Measurements from ENCODE around the gene WDR93. TPM values are rescaled to one million over a fixed set of nuclear protein-coding genes. Genes with fewer than 3 reads are reported as not detected.
"Not testable (repeated sequence)": the region's sequence is repeated elsewhere in the genome, so short reads cannot be mapped to it uniquely, and the experiment has no call there.

Gene WDR93
- total RNA-seq, 1 donor from 2014 or later = not detected

DNA sequence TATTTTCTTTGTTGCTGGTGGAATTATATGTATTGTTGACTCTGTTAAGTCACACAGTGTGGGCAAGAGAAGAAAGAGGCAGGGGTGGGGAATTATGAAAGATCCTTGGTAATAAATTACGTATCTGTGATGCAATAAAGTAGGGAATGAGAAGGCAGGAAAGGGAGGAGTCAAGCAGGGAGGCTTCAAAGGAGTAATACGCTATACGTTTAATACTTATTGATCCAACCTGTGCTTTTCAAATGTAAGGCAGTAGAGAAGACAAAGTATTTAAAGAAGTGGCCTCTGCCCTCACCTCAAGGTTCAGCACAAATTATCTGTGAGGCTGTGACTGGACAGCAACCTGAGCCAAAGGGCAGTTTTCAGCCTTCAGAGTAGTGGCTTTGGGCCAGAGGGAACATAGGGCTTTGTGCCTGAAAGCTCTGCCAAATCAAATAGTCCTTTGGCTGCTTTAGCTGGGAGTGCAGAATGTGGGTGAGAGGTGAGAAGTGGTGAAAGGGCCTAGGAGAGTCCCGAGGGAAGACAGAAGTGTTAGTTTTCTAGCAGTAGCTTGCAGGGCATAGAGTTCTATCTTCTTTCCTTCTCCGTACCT, 10.2 kb upstream of the WDR93 start:
- H3K27ac ChIP-seq (replicated peaks) = peak overlapping the region; percentile 88
- no peaks in the 10 kb centered on the region for H3K9me3 ChIP-seq (replicated peaks)
- no peaks in the 10 kb centered on the region for H3K27me3 ChIP-seq (ENCODE audit: low read depth)
- H3K4me1 ChIP-seq = peaks cover 45% of the 10 kb centered on the region
- peaks cover 6% of the 10 kb centered on the region for H3K36me3 ChIP-seq
- intact Hi-C loops (cut with micrococcal nuclease) = no loop called here
- H3K4me3 ChIP-seq = no peak overlapping the region
- TF ChIP-seq CTCF (IDR thresholded peaks at IDR 0.05; ENCODE audit: borderline replicate concordance) = no peak
- peak; percentile 42 for DNase-seq

DNA sequence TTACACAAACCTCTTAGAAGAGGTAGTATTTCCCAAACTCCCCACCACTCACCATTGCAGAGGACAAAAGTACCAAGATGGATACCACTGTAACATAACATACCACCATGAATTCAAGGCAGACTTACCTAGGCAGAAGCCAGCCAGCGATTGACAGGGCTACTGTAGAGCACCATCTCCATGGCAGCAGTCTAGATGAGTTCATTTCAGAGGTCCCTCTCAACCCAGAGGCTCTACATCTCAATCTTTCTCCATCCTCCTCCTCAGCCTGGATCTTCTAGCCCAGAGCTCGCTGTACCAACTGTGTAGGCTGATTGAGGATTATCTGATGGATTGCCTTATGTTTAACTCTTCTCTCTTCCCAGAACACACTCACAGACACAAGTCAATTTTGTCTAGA, 9.5 kb upstream of the WDR93 start:
- H3K4me1 ChIP-seq = peaks cover 53% of the 10 kb centered on the region
- no peaks in the 10 kb centered on the region for H3K9me3 ChIP-seq (replicated peaks)
- peak overlapping the region; percentile 88 for H3K27ac ChIP-seq (replicated peaks)
- no peak overlapping the region for H3K4me3 ChIP-seq
- intact Hi-C loops (cut with micrococcal nuclease) = no loop called here
- no peak for TF ChIP-seq CTCF (IDR thresholded peaks at IDR 0.05; ENCODE audit: borderline replicate concordance)
- no peaks in the 10 kb centered on the region for H3K27me3 ChIP-seq (ENCODE audit: low read depth)
- H3K36me3 ChIP-seq = peaks cover 6% of the 10 kb centered on the region
- no peak for DNase-seq

GRCh38 chr15:89685995-89686394, 4.6 kb upstream of the WDR93 start:
- Histone ChIP-seq H3K36me3 (peaks cover 6% of the 10 kb centered on the region), H3K27me3 (ENCODE audit: low read depth) (no peaks in the 10 kb centered on the region), H3K4me1 (peaks cover 55% of the 10 kb centered on the region), H3K9me3 (replicated peaks) (no peaks in the 10 kb centered on the region), H3K4me3 (no peak overlapping the region), H3K27ac (replicated peaks) (no peak overlapping the region)
- DNase-seq = no peak
- intact Hi-C loops (cut with micrococcal nuclease) = no loop called here
- no peak for TF ChIP-seq CTCF (IDR thresholded peaks at IDR 0.05; ENCODE audit: borderline replicate concordance)

DNA sequence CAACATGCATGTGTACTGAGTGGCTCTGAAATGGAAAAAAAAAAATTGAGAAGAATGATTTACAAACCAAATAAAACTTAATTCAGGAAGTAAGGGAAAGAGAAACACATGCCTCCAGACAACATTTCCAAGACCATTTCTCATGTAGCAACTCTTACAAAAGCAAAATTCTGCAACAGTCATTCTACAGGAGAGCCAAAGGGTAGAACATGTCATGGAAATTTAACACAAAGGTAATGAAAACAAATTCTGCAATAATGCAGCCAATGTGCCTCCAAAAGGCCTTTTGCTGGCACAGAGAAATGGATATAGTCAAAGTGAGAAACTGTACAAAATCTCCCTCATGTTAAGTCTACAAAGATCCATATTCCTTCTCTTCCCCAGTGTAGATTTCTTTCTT, 4.1 kb upstream of the WDR93 start:
- no peak for DNase-seq
- H3K27ac ChIP-seq (replicated peaks) = no peak overlapping the region
- no peak overlapping the region for H3K4me3 ChIP-seq
- no peaks in the 10 kb centered on the region for H3K27me3 ChIP-seq (ENCODE audit: low read depth)
- H3K9me3 ChIP-seq (replicated peaks) = no peaks in the 10 kb centered on the region
- H3K36me3 ChIP-seq = peaks cover 6% of the 10 kb centered on the region
- peaks cover 51% of the 10 kb centered on the region for H3K4me1 ChIP-seq
- intact Hi-C loops (cut with micrococcal nuclease) = no loop called here
- TF ChIP-seq CTCF (IDR thresholded peaks at IDR 0.05; ENCODE audit: borderline replicate concordance) = no peak

DNA sequence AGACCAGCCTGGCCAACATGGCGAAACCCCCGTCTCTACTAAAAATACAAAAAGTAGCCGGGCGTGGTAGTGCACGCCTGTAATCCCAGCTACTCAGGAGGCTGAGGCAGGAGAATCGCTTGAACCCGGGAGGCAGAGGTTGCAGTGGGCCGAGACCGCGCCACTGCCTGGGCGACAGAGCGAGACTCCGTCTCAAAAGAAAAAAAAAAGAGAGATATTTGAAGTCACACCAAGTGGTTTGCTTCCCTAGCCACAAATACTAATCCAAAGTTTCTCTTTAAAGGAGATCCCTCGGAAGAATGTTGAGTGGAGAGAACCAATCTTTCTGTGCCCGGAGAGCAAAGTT, 708 bp upstream of the WDR93 start:
- H3K36me3 ChIP-seq; DNase-seq; H3K27me3 ChIP-seq (ENCODE audit: low read depth); H3K9me3 ChIP-seq (replicated peaks); intact Hi-C loops (cut with micrococcal nuclease): not testable (repeated sequence)
- Histone ChIP-seq H3K27ac (replicated peaks) (peak overlapping the region; percentile 48), H3K4me1 (peaks cover 34% of the 10 kb centered on the region), H3K4me3 (peak overlapping the region; percentile 74)

DNA sequence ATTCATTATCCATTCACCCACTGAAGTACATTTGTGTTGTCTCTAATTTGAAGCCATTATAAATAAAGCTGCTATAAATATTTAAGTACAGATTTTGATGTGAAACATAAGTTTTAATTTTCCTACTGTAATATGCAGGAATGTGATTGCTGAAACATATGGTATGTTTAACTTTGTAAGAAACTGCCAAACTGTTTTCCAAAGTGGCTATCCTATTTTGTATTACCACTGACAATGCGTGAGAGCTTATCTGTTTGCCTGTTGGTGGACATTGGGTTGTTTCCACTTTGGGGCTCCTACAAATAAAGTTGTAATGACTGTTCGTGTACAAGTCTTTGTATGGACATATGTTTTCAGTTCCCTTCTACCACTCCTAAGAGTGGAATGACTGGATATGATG, 2.5 kb downstream of the WDR93 start:
- Histone ChIP-seq H3K4me3 (no peak overlapping the region), H3K27me3 (ENCODE audit: low read depth) (no peaks in the 10 kb centered on the region), H3K36me3 (no peaks in the 10 kb centered on the region), H3K4me1 (peaks cover 22% of the 10 kb centered on the region), H3K9me3 (replicated peaks) (no peaks in the 10 kb centered on the region), H3K27ac (replicated peaks) (no peak overlapping the region)
- intact Hi-C loops (cut with micrococcal nuclease) = no loop called here
- no peak for DNase-seq
- TF ChIP-seq CTCF (IDR thresholded peaks at IDR 0.05; ENCODE audit: borderline replicate concordance) = no peak

Measured in left ventricle myocardium inferior (tissue), 1 donor.